Nephron (organoid): ENCODE data around the gene GLYR1.

ENCODE experiments used
- H3K27ac Mint-ChIP-seq, 3 experiments: 2 replicates each; pipeline ENCODE4 v1.8.0; 2020; ENCODE audit warnings: mixed read lengths in 3 of 3, mild to moderate bottlenecking in 2 of 3, moderate library complexity in 1 of 3
- H3K27me3 Mint-ChIP-seq: 2 replicates; pipeline ENCODE4 v1.8.0; 2021; ENCODE audit warnings: low read depth, mild to moderate bottlenecking, moderate library complexity, mixed read lengths
- H3K36me3 Mint-ChIP-seq: 2 replicates; pipeline ENCODE4 v1.8.0; 2020; ENCODE audit warnings: low read depth, mixed read lengths
- H3K4me1 Mint-ChIP-seq: 2 replicates; pipeline ENCODE4 v1.8.0; 2020; ENCODE audit warnings: mixed read lengths
- H3K4me3 Mint-ChIP-seq, 3 experiments: 2 replicates each; pipeline ENCODE4 v1.8.0; 2020; ENCODE audit warnings: mild to moderate bottlenecking in 3 of 3, mixed read lengths in 3 of 3, moderate library complexity in 2 of 3
- H3K9me3 Mint-ChIP-seq: 2 replicates; pipeline ENCODE4 v1.8.0; 2020; ENCODE audit warnings: mixed read lengths
- TF ChIP-seq, protein P1 (sequence below), 3 experiments: fragments of 200-600 bp; sonication (generic); IDR thresholded peaks; one replicate each; pipeline ENCODE4 v1.5.0; 2021; ENCODE audit warnings: antibody characterized with exemption in 3 of 3; ENCODE audit not compliant: unreplicated experiment in 3 of 3

The GLYR1 gene

DNA sequence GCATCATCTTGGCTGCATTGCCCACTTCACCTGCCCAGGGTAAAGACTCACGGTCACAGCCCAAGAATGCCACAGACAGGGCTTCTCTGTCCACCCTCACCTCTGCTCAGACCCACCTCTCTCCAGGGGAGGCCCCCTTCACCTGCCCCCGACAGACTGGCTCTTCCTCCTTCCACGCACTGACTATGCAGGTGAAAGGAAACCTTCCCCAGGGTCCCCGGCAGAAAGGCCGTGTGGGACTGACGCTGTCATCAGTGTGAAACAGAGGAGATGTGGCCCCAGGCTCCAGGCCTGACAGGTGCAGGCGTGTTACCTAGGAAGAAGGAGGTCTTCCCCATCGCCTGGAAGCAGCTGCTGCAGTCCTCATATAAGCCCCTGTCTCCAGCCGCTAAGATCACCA lies 35.3 kb downstream of the GLYR1 start:
- Mint-ChIP-seq H3K36me3 (peaks cover 62% of the 10 kb centered on the region), H3K4me1 (no peaks in the 10 kb centered on the region), H3K9me3 (no peaks in the 10 kb centered on the region), H3K27ac (no peak overlapping the region), H3K27me3 (no peaks in the 10 kb centered on the region), H3K4me3 (no peak overlapping the region)
- TF ChIP-seq, protein P1, sequence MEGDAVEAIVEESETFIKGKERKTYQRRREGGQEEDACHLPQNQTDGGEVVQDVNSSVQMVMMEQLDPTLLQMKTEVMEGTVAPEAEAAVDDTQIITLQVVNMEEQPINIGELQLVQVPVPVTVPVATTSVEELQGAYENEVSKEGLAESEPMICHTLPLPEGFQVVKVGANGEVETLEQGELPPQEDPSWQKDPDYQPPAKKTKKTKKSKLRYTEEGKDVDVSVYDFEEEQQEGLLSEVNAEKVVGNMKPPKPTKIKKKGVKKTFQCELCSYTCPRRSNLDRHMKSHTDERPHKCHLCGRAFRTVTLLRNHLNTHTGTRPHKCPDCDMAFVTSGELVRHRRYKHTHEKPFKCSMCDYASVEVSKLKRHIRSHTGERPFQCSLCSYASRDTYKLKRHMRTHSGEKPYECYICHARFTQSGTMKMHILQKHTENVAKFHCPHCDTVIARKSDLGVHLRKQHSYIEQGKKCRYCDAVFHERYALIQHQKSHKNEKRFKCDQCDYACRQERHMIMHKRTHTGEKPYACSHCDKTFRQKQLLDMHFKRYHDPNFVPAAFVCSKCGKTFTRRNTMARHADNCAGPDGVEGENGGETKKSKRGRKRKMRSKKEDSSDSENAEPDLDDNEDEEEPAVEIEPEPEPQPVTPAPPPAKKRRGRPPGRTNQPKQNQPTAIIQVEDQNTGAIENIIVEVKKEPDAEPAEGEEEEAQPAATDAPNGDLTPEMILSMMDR (IDR thresholded peaks at IDR 0.05; ENCODE audit: unreplicated experiment in 3 of 3) = no peak

DNA sequence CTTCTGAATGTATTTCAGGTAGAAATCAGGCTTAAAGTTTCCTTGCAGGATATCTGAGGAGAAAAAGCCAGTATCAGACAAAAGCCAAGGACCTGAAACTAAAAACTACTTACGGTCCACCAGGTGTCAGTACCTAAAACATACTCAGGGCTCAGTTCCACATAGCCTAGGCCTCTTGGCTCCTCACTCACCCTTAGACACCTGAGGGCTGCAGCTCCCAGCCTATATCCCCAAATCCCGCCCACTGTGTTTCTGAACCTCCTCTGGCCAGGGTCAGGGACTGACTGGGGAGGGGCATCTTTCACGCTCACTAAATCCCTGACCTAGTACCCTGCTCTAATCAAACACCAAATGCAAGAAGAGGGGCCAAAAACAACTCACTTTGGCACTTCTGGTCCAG lies 35.8 kb downstream of the GLYR1 start:
- Mint-ChIP-seq H3K27me3 (no peaks in the 10 kb centered on the region), H3K4me1 (no peaks in the 10 kb centered on the region), H3K9me3 (no peaks in the 10 kb centered on the region), H3K4me3 (no peak overlapping the region), H3K27ac (no peak overlapping the region), H3K36me3 (peaks cover 57% of the 10 kb centered on the region)
- TF ChIP-seq, protein P1 (IDR thresholded peaks at IDR 0.05; ENCODE audit: unreplicated experiment in 3 of 3) = no peak

DNA sequence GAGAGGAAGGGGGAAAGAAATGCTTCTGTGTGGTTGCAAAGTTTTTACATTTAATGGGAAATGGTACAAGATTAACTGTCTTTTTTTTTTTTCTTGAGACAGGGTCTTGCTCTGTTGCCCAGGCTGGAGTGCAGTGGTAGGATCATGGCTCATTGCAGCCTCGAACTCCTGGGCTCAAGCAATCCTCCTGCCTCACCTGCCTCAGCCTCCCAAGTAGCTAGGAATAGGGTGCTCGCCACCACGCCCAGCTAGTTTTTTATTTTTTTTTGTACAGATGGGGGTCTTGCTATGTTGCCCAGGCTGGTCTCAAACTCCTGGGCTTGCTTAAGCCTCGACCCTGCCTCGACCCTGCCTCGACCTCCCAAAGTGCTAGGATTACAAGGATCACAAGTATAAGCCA lies 40.8 kb downstream of the GLYR1 start:
- H3K4me3 Mint-ChIP-seq = no peak overlapping the region
- H3K27ac Mint-ChIP-seq = no peak overlapping the region
- H3K4me1 Mint-ChIP-seq = peaks cover 15% of the 10 kb centered on the region
- H3K27me3 Mint-ChIP-seq = no peaks in the 10 kb centered on the region
- H3K9me3 Mint-ChIP-seq = no peaks in the 10 kb centered on the region
- TF ChIP-seq, protein P1 (IDR thresholded peaks at IDR 0.05; ENCODE audit: unreplicated experiment in 3 of 3) = no peak
- H3K36me3 Mint-ChIP-seq = peaks cover 34% of the 10 kb centered on the region

DNA sequence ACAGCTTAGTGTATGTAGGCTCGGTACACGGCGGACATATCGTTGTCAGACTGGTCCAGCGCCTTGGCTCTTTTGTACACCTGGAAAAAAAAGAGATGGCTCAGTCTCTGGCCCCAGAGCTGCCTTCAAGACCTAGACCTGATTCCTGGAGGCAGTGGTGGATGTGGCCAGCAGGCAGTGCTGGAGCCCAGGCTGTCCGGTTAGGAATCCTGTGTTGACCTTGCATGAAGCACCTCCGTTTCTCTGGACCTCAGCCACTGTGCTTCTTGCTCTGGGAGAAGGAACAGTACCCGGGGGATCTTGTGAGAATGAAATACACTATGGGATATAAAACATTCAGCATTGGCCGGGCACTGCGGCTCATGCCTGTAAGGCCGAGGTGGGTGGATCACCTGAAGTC lies 41.9 kb downstream of the GLYR1 start:
- peaks cover 30% of the 10 kb centered on the region for H3K36me3 Mint-ChIP-seq
- peaks cover 20% of the 10 kb centered on the region for H3K4me1 Mint-ChIP-seq
- no peaks in the 10 kb centered on the region for H3K9me3 Mint-ChIP-seq
- H3K27me3 Mint-ChIP-seq = no peaks in the 10 kb centered on the region
- TF ChIP-seq, protein P1 (IDR thresholded peaks at IDR 0.05; ENCODE audit: unreplicated experiment in 3 of 3) = no peak
- peak overlapping the region; percentile 55 to 94 (median 64) for H3K27ac Mint-ChIP-seq
- peak overlapping the region in 1 of 3 experiments; percentile 15 for H3K4me3 Mint-ChIP-seq

DNA sequence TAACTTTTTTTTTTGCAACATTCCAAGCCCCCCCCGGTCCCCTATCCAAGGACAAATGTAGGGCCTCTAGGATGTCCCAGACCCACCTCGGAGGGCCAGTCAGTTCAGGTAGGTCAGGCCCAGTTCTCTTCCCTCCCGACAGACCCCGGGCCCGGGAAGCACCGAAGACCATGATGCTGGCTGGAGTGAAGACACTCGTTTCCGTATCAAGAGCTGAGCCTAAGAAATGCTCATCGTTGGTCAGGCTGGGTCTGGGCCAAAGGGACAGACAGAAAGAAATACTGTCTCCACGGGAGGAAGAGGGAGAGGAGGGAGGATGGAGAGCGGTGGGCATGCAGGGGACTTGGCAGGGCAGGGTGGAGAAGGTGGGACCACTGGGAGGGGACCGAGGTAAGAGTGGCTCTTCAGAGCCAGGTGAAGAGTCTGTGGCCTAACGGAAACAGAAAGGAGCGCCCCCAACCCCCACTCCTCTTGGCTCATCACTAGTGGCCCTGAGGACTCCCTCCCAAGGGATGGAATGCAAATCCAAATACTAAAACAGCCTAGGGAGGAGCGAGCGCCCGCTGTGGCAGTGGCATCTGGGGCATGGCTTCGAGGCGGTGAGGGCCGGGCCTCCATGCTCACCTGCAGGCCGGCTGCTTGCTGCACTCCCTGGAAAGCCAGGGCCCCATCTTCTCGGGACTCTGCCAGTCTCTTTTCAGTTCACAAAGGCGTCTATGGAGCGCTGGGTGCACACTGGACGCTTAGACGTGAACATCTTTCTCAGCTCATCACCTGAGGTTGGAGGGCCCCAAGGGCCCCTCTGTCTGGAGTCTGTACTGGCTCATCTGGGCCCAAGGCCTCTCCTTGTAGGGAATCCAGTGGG lies 43.0 kb downstream of the GLYR1 start:
- H3K9me3 Mint-ChIP-seq = no peaks in the 10 kb centered on the region
- TF ChIP-seq, protein P1 (IDR thresholded peaks at IDR 0.05; ENCODE audit: unreplicated experiment in 3 of 3) = no peak
- peak overlapping the region; percentile 91 to 99 (median 94) for H3K27ac Mint-ChIP-seq
- H3K4me3 Mint-ChIP-seq = peak overlapping the region; percentile 88 to 91 (median 89)
- H3K27me3 Mint-ChIP-seq = no peaks in the 10 kb centered on the region
- H3K4me1 Mint-ChIP-seq = peaks cover 20% of the 10 kb centered on the region
- peaks cover 26% of the 10 kb centered on the region for H3K36me3 Mint-ChIP-seq

DNA sequence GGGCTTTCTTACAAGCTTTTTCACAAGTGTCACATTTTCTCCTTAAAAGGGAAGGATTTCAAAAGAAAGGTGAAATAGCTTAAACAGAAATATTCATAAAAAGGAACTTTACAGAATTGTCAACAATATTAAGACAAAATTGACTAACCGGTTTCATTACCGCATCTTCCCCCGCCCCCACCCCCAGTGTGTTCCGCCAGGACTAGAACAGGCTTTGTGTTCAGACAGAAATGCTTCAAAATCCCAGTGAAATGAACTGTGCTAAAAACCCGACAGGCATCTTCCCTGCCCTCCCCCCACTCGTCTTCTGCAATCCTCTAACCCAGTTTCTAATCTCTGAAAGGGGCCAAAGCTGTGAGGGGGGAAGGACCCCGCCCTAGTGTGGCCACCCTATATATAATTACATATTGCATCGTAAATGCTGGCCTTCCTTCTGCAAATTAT lies 43.7 kb downstream of the GLYR1 start:
- H3K27me3 Mint-ChIP-seq = no peaks in the 10 kb centered on the region
- peaks cover 22% of the 10 kb centered on the region for H3K36me3 Mint-ChIP-seq
- H3K9me3 Mint-ChIP-seq = no peaks in the 10 kb centered on the region
- H3K27ac Mint-ChIP-seq = peak overlapping the region; percentile 88 to 94 (median 93)
- TF ChIP-seq, protein P1 (IDR thresholded peaks at IDR 0.05; ENCODE audit: unreplicated experiment in 3 of 3) = no peak
- peak overlapping the region; percentile 88 to 91 (median 89) for H3K4me3 Mint-ChIP-seq
- H3K4me1 Mint-ChIP-seq = peaks cover 20% of the 10 kb centered on the region
